ENCODE results near the gene TATDN2. TPM values are rescaled to one million over a fixed set of nuclear protein-coding genes. Genes with fewer than 3 reads are reported as not detected.
A peak's percentile ranks its signal among the peaks of the same experiment; 100 is the strongest.

TATDN2 gene
- total RNA-seq, 2 donors from 2014 or later, result 29.5 to 38.7 TPM

- H3K4me3 ChIP-seq, result no peak overlapping the region
- no peak for DNase-seq (ENCODE audit: low spot score)
- TF ChIP-seq, protein P1, sequence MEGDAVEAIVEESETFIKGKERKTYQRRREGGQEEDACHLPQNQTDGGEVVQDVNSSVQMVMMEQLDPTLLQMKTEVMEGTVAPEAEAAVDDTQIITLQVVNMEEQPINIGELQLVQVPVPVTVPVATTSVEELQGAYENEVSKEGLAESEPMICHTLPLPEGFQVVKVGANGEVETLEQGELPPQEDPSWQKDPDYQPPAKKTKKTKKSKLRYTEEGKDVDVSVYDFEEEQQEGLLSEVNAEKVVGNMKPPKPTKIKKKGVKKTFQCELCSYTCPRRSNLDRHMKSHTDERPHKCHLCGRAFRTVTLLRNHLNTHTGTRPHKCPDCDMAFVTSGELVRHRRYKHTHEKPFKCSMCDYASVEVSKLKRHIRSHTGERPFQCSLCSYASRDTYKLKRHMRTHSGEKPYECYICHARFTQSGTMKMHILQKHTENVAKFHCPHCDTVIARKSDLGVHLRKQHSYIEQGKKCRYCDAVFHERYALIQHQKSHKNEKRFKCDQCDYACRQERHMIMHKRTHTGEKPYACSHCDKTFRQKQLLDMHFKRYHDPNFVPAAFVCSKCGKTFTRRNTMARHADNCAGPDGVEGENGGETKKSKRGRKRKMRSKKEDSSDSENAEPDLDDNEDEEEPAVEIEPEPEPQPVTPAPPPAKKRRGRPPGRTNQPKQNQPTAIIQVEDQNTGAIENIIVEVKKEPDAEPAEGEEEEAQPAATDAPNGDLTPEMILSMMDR (IDR thresholded peaks at IDR 0.05), result no peak
- no peaks in the 10 kb centered on the region for H3K9me3 ChIP-seq
- H3K36me3 ChIP-seq, result peaks cover 10% of the 10 kb centered on the region
- ATAC-seq (ENCODE audit: insufficient number of reproducible peaks, low FRiP score, low read depth), result no peak
- H3K4me1 ChIP-seq (ENCODE audit: control insufficient read depth in 1 of 2, low read depth in 2 of 2), result peaks cover 25 to 47% of the 10 kb centered on the region in 2 donors
- no peaks in the 10 kb centered on the region for H3K27me3 ChIP-seq (replicated peaks; ENCODE audit: insufficient read depth)
- peak overlapping the region; percentile 89 to 94 for H3K27ac ChIP-seq
Measured at GRCh38 chr3:10206166-10206511, 42.1 kb upstream of the TATDN2 start.

DNA sequence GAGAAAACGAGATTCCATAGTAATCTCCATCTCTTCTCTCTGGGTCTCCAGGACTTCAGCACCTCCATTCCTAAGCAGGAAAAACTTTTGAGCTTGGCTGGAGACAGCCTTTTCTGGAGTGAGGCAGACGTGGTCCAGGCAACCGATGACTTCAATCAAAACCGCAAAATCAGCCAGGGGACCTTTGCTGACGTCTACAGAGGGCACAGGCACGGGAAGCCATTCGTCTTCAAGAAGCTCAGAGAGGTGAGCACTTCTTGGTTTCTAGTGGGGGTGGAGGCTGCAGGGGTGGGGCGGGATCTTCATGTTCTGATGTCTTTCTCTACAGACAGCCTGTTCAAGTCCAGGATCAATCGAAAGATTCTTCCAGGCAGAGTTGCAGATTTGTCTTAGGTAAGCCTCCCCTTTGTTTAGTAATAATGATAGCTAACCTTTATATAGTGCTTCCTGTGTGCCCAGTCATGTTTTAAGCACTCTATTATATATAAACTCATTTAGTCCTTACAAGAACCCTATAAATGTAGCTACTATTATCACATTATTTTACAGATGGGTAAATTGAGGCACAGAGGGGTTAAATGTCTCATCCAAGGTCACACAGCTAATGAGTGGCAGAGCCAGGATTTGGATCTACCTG lies 35.0 kb upstream of the TATDN2 start:
- H3K4me1 ChIP-seq (ENCODE audit: control insufficient read depth in 1 of 2, low read depth in 2 of 2), result no peaks in the 10 kb centered on the region
- DNase-seq (ENCODE audit: low spot score) (no peak), ATAC-seq (ENCODE audit: insufficient number of reproducible peaks, low FRiP score, low read depth) (no peak)
- peaks cover 18% of the 10 kb centered on the region for H3K36me3 ChIP-seq
- TF ChIP-seq, protein P1 (IDR thresholded peaks at IDR 0.05), result no peak
- H3K27me3 ChIP-seq (replicated peaks; ENCODE audit: insufficient read depth), result no peaks in the 10 kb centered on the region
- H3K4me3 ChIP-seq, result no peak overlapping the region
- H3K9me3 ChIP-seq, result no peaks in the 10 kb centered on the region
- H3K27ac ChIP-seq, result no peak overlapping the region

GRCh38 chr3:10215578-10216368 lies 32.5 kb upstream of the TATDN2 start:
- H3K9me3 ChIP-seq, result no peaks in the 10 kb centered on the region
- no peak overlapping the region for H3K27ac ChIP-seq
- ATAC-seq (ENCODE audit: insufficient number of reproducible peaks, low FRiP score, low read depth), result no peak
- H3K4me1 ChIP-seq (ENCODE audit: control insufficient read depth in 1 of 2, low read depth in 2 of 2), result no peaks in the 10 kb centered on the region
- TF ChIP-seq, protein P1 (IDR thresholded peaks at IDR 0.05), result no peak
- no peak for DNase-seq (ENCODE audit: low spot score)
- H3K27me3 ChIP-seq (replicated peaks; ENCODE audit: insufficient read depth), result no peaks in the 10 kb centered on the region
- H3K36me3 ChIP-seq, result peaks cover 15% of the 10 kb centered on the region
- no peak overlapping the region for H3K4me3 ChIP-seq

DNA sequence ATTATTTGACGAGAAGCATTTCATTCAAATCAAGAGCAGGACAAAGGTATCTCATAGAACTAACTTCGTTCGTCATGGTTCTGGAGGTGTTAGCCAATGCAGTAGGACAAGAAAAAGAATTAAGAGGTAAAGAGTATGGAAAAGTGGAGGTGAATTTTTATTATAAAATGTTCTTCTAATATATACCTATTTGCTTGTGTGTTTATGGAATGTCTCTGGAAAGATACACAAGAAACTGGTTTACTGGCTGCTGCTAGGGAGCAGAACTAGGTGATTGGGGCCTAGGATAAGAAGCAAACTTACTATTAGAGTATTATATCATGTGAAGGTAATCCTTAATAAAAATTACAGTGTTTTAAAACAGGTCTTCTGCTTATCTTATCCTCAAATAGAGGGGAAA lies 30.9 kb upstream of the TATDN2 start:
- Histone ChIP-seq H3K9me3 (no peaks in the 10 kb centered on the region), H3K27me3 (replicated peaks; ENCODE audit: insufficient read depth) (no peaks in the 10 kb centered on the region), H3K27ac (no peak overlapping the region), H3K4me3 (no peak overlapping the region), H3K36me3 (peaks cover 19% of the 10 kb centered on the region), H3K4me1 (ENCODE audit: control insufficient read depth in 1 of 2, low read depth in 2 of 2) (no peaks in the 10 kb centered on the region)
- TF ChIP-seq, protein P1 (IDR thresholded peaks at IDR 0.05), result no peak
- no peak for ATAC-seq (ENCODE audit: insufficient number of reproducible peaks, low FRiP score, low read depth)
- DNase-seq (ENCODE audit: low spot score), result no peak

DNA sequence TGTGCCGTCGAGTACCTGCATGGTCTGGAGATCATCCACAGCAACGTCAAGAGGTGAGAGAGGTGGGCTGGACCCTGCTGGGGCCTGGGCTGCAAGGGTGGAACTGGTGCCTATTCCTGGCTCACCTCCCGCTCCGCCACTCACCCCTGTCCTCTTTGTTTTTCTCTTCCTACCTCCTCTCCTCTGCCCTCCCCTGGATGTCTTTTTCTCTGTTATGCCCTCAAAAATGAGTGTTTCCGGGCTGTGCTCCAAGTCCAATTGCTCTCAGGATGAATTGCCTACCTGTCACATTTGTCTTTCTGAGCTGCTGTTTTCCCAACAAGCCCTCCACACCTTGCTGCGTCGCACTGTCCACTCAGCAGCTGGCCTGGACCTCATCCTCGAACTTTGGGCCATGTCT lies 28.5 kb upstream of the TATDN2 start:
- Histone ChIP-seq H3K4me3 (no peak overlapping the region), H3K9me3 (no peaks in the 10 kb centered on the region), H3K27me3 (replicated peaks; ENCODE audit: insufficient read depth) (no peaks in the 10 kb centered on the region), H3K4me1 (ENCODE audit: control insufficient read depth in 1 of 2, low read depth in 2 of 2) (peaks cover 0 to under 1% of the 10 kb centered on the region in 2 donors), H3K36me3 (peaks cover 19% of the 10 kb centered on the region), H3K27ac (no peak overlapping the region)
- DNase-seq (ENCODE audit: low spot score), result no peak
- ATAC-seq (ENCODE audit: insufficient number of reproducible peaks, low FRiP score, low read depth), result no peak
- TF ChIP-seq, protein P1 (IDR thresholded peaks at IDR 0.05), result no peak

Measured in thoracic aorta (tissue), 2 donors.